Smooth muscle cell (in vitro differentiated cells): ENCODE measurements around the gene WDR75. TPM values are rescaled to one million over a fixed set of nuclear protein-coding genes. Genes with fewer than 3 reads are reported as not detected.

Source experiments
- DNase-seq: peaks from one replicate; lab custom pipeline; 2025; ENCODE audit not compliant: unreplicated experiment; lab: John Stamatoyannopoulos, UW
- H2AFZ ChIP-seq: fragments of 200-600 bp; sonication (generic); 2 replicates; pipeline ENCODE4 v1.6.0; 2016; ENCODE audit warnings: antibody characterized with exemption, low read depth, mild to moderate bottlenecking
- H3F3A ChIP-seq: fragments of 200-600 bp; sonication (generic); 2 replicates; pipeline ENCODE4 v1.6.0; 2017; ENCODE audit warnings: antibody characterized with exemption, low read depth
- H3K27ac ChIP-seq: fragments of 200-600 bp; sonication (generic); 2 replicates; pipeline ENCODE4 v1.5.1; 2016; ENCODE audit warnings: low read depth, mild to moderate bottlenecking
- H3K27me3 ChIP-seq: fragments of 200-600 bp; sonication (generic); 2 replicates; pipeline ENCODE4 v1.6.1; 2016; ENCODE audit warnings: low read depth, mild to moderate bottlenecking
- H3K36me3 ChIP-seq: fragments of 200-600 bp; sonication (generic); 2 replicates; pipeline ENCODE4 v1.5.1; 2016; ENCODE audit warnings: low read depth
- H3K4me1 ChIP-seq: fragments of 200-600 bp; sonication (generic); 2 replicates; pipeline ENCODE4 v1.5.1; 2016; ENCODE audit warnings: low read depth
- H3K4me2 ChIP-seq: fragments of 200-600 bp; sonication (generic); 2 replicates; pipeline ENCODE4 v1.6.0; 2016; ENCODE audit warnings: mild to moderate bottlenecking
- H3K4me3 ChIP-seq: fragments of 200-600 bp; sonication (generic); 2 replicates; pipeline ENCODE4 v1.5.1; 2016; ENCODE audit warnings: mild to moderate bottlenecking
- H3K79me2 ChIP-seq: fragments of 200-600 bp; sonication (generic); 2 replicates; pipeline ENCODE4 v1.6.0; 2016; ENCODE audit warnings: low read depth, mild to moderate bottlenecking
- H3K9ac ChIP-seq: fragments of 200-600 bp; sonication (generic); 2 replicates; pipeline ENCODE4 v1.6.0; 2016; ENCODE audit warnings: low read depth
- H3K9me3 ChIP-seq: fragments of 200-600 bp; sonication (generic); replicated peaks from 2 replicates; pipeline ENCODE4 v1.5.1; 2016; ENCODE audit warnings: low read depth
- H4K20me1 ChIP-seq: fragments of 200-600 bp; sonication (generic); 2 replicates; pipeline ENCODE4 v1.6.0; 2016; ENCODE audit warnings: low read depth
- WGBS: methylation state at CpG from one replicate; pipeline ENCODE4 v1.1.7; 2016; ENCODE audit warnings: low lambda C conversion rate; 5-methylcytosine and 5-hydroxymethylcytosine counted together
- polyA plus RNA-seq: library from polyadenylated mRNA; unstranded; fragments of >200 nt; fragmentation: Nextera tagmentation; extraction: Ambion mirVana; gene quantifications from 2 replicates; pipeline ENCODE4 v1.2.1, GENCODE V29; 2016
- total RNA-seq: library from RNA; depleted of rRNA; stranded (reverse); fragments of >200 nt; gene quantifications from 2 replicates; pipeline ENCODE4 v1.2.3, GENCODE V29; 2014
- TF ChIP-seq, protein P1 (sequence below): fragments of 200-600 bp; sonication (generic); IDR thresholded peaks from 2 replicates; pipeline ENCODE4 v1.5.1; 2017; ENCODE audit warnings: borderline replicate concordance, mild to moderate bottlenecking, antibody characterized with exemption; ENCODE audit not compliant: insufficient read depth, poor library complexity, severe bottlenecking

Gene WDR75
- total RNA-seq (63.0 and 67.4 TPM in 2 replicates), polyA plus RNA-seq (22.7 and 28.4 TPM in 2 replicates)

DNA sequence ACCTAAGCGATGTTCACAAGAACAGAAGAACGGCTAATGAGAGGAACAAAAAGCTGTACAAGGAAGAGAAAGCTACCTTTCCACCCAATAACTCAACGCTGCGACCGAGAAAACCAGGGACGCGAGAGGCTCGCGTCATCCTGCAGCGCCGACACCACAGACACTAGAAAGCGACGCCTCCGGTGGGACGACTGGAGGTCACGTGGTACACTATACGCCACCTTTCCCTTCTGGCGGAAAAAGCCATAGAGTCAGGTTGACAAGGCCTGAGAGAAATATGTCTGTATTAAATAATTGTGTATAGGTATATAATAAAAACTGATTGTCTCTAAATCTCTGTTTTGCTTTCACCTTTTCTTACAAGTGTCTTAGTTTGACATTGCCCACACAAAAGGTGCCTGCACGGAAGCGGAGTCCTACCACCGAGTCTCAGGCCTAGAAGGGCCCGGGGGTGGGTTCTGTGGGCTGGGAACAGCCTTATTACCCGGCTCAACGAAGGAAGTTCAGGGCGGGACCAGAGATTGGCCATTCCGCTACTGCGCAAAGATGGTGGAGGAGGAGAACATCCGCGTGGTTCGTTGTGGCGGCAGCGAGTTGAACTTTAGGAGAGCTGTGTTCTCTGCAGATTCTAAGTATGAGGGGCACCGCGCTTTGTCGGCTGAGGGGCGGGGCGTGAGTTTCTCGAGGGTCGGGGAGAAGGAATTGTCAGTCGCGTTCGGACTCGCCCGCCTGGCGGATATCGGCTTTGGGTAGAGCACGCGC is at the start of gene WDR75:
Gene WDR75, plus strand, starts transcription at position 528 of the 762 bp plus-strand sequence. Its CDS starts 19 bp downstream, at position 547.
- TF ChIP-seq, protein P1, sequence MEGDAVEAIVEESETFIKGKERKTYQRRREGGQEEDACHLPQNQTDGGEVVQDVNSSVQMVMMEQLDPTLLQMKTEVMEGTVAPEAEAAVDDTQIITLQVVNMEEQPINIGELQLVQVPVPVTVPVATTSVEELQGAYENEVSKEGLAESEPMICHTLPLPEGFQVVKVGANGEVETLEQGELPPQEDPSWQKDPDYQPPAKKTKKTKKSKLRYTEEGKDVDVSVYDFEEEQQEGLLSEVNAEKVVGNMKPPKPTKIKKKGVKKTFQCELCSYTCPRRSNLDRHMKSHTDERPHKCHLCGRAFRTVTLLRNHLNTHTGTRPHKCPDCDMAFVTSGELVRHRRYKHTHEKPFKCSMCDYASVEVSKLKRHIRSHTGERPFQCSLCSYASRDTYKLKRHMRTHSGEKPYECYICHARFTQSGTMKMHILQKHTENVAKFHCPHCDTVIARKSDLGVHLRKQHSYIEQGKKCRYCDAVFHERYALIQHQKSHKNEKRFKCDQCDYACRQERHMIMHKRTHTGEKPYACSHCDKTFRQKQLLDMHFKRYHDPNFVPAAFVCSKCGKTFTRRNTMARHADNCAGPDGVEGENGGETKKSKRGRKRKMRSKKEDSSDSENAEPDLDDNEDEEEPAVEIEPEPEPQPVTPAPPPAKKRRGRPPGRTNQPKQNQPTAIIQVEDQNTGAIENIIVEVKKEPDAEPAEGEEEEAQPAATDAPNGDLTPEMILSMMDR = no peak
- no peaks in the 10 kb centered on the region for H3K9me3 ChIP-seq
- peak within 1 kb of the TSS; percentile 95 for H3K9ac ChIP-seq
- peaks cover 46% of the 10 kb centered on the region for H3K79me2 ChIP-seq
- peaks cover 6% of the 10 kb centered on the region for H4K20me1 ChIP-seq
- peak within 1 kb of the TSS; percentile 96 for H2AFZ ChIP-seq
- H3K27ac ChIP-seq = peak within 1 kb of the TSS; percentile 92
- H3K4me1 ChIP-seq = peaks cover 9% of the 10 kb centered on the region
- no peaks in the 10 kb centered on the region for H3K36me3 ChIP-seq
- H3F3A ChIP-seq = no peaks in the 10 kb centered on the region
- no peaks in the 10 kb centered on the region for H3K27me3 ChIP-seq
- H3K4me3 ChIP-seq = peak within 1 kb of the TSS; percentile 80
- peak within 1 kb of the TSS; percentile 95 for H3K4me2 ChIP-seq
- peak; percentile 68 for DNase-seq
- under 1% methylated on average over 48 of the region's 48 CpGs for WGBS

DNA sequence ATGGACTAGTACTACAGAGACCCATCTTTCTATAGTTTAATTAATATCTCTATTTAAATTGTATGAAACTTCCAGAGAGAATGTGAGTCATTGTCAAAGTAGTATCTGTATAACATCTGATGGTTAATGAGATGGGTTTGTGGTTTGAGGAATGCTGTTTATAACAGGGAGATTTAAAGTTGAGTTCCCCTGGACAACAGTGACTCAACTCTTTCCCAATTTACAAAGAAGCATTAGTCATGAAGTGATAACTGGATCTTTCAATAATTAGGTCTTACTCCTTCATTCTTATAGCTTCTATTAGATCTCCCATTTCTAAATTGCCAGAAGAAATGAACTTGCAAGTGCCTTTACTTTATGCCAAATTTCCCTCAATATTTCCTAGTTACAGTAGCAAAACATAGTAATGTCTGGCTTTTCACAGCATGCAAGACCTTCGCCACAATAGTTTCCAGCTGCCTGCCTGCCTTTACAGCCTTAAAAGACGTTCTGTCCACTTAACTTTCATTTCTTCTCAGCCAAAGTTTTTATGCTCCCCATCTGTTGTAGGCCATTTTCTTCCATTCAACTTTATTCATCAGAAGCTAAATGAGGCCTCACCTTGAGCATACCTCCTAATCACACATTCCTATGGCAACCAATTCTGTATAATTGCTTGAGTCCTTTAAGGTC is 47.7 kb upstream of the WDR75 start:
- peak overlapping the region; percentile 77 for H3K4me2 ChIP-seq
- WGBS = 17% methylated on average over 2 of the region's 2 CpGs
- H3K79me2 ChIP-seq = no peaks in the 10 kb centered on the region
- peaks cover 5% of the 10 kb centered on the region for H3K9me3 ChIP-seq
- TF ChIP-seq, protein P1 = no peak
- peaks cover 17% of the 10 kb centered on the region for H3K4me1 ChIP-seq
- H3K4me3 ChIP-seq = peak overlapping the region; percentile 22
- H3K27me3 ChIP-seq = no peaks in the 10 kb centered on the region
- H3F3A ChIP-seq = peaks cover 7% of the 10 kb centered on the region
- H3K36me3 ChIP-seq = no peaks in the 10 kb centered on the region
- H3K27ac ChIP-seq = peak overlapping the region; percentile 97
- no peak for DNase-seq
- H3K9ac ChIP-seq = peak overlapping the region; percentile 76
- peak overlapping the region; percentile 40 for H2AFZ ChIP-seq
- H4K20me1 ChIP-seq = no peaks in the 10 kb centered on the region

DNA sequence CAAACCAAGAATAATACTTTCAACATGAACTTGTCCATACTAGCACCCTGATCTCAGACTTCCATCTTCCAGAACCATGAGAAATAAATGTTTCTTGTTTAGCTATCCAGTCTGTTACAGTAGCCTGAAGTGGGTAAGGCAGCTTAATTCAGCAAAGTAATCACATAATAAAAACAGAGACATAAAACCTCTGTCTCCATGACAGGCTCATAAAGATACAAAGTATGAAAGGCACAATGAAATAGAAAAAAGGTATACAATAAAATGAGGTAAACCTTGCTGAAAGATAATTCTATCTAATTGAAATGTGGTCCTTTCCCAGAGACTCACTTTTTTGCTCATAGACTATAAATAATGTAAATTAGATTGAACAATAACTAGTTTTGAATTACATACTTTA is 46.7 kb upstream of the WDR75 start:
- Histone ChIP-seq H3F3A (peaks cover 7% of the 10 kb centered on the region), H3K9ac (peak overlapping the region; percentile 76), H3K27ac (peak overlapping the region; percentile 97), H3K4me3 (no peak overlapping the region), H4K20me1 (no peaks in the 10 kb centered on the region), H3K4me2 (peak overlapping the region; percentile 77), H2AFZ (peak overlapping the region; percentile 20), H3K9me3 (peaks cover 5% of the 10 kb centered on the region), H3K4me1 (peaks cover 17% of the 10 kb centered on the region), H3K27me3 (no peaks in the 10 kb centered on the region), H3K79me2 (no peaks in the 10 kb centered on the region), H3K36me3 (no peaks in the 10 kb centered on the region)
- no peak for DNase-seq
- TF ChIP-seq, protein P1 = no peak
